HepG2 (cell line): Measurements from ENCODE around the gene ITSN2.

Source experiments
- FOXA1 ChIP-seq, 2 experiments: fragments of 450-650 bp in 1 of 2; sonication (generic) in 1 of 2; formaldehyde crosslinking in 1 of 2; IDR thresholded peaks; 2 replicates each; pipeline versions ENCODE4 v1.4.0 to v1.6.1; 2016 to 2020; ENCODE audit warnings: missing genetic modification reagents in 1 of 2
- TARDBP ChIP-seq: sonication (generic); formaldehyde crosslinking; IDR thresholded peaks from 2 replicates; pipeline ENCODE4 v1.8.0; 2022; ENCODE audit warnings: mild to moderate bottlenecking, missing genetic modification reagents
- TF ChIP-seq, protein P1 (sequence below): sonication (generic); formaldehyde crosslinking; IDR thresholded peaks from 2 replicates; pipeline ENCODE4 v1.4.0; 2020; ENCODE audit warnings: missing genetic modification reagents

- TF ChIP-seq TARDBP (CRISPR knock-in tag): no peak
- TF ChIP-seq, protein P1, sequence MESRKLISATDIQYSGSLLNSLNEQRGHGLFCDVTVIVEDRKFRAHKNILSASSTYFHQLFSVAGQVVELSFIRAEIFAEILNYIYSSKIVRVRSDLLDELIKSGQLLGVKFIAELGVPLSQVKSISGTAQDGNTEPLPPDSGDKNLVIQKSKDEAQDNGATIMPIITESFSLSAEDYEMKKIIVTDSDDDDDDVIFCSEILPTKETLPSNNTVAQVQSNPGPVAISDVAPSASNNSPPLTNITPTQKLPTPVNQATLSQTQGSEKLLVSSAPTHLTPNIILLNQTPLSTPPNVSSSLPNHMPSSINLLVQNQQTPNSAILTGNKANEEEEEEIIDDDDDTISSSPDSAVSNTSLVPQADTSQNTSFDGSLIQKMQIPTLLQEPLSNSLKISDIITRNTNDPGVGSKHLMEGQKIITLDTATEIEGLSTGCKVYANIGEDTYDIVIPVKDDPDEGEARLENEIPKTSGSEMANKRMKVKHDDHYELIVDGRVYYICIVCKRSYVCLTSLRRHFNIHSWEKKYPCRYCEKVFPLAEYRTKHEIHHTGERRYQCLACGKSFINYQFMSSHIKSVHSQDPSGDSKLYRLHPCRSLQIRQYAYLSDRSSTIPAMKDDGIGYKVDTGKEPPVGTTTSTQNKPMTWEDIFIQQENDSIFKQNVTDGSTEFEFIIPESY (CRISPR knock-in tag): no peak
- no peak for TF ChIP-seq FOXA1 (IDR thresholded peaks at IDR 0.05)
- no peak for TF ChIP-seq FOXA1 (CRISPR knock-in tag; IDR thresholded peaks at IDR 0.05)
These were observed 145.5 kb downstream of the ITSN2 start for GRCh38 chr2:24214880-24215279.
